ENCODE data around the gene GALNT2.

Gene GALNT2

GRCh38 chr1:230267338-230268065 is 200.5 kb downstream of the GALNT2 start:
- DNase-seq (ENCODE audit: low read depth), result no peak
- no peak for TF ChIP-seq CTCF (IDR thresholded peaks at IDR 0.05; ENCODE audit: control insufficient read depth, insufficient read depth, low read depth, low read length, missing control alignments)
- no peak overlapping the region for H3K4me3 ChIP-seq (ENCODE audit: control insufficient read depth, low read depth, low read length)

GRCh38 chr1:230268371-230269170 is 201.5 kb downstream of the GALNT2 start:
- DNase-seq (ENCODE audit: low read depth), result peak; percentile 39
- TF ChIP-seq CTCF (IDR thresholded peaks at IDR 0.05; ENCODE audit: control insufficient read depth, insufficient read depth, low read depth, low read length, missing control alignments), result peak; percentile 87
- H3K4me3 ChIP-seq (ENCODE audit: control insufficient read depth, low read depth, low read length), result no peak overlapping the region

GRCh38 chr1:230270185-230270558 is 203.1 kb downstream of the GALNT2 start:
- no peak for DNase-seq (ENCODE audit: low read depth)
- TF ChIP-seq CTCF (IDR thresholded peaks at IDR 0.05; ENCODE audit: control insufficient read depth, insufficient read depth, low read depth, low read length, missing control alignments), result no peak
- H3K4me3 ChIP-seq (ENCODE audit: control insufficient read depth, low read depth, low read length), result no peak overlapping the region

- DNase-seq (ENCODE audit: low read depth), result no peak
- no peak for TF ChIP-seq CTCF (IDR thresholded peaks at IDR 0.05; ENCODE audit: control insufficient read depth, insufficient read depth, low read depth, low read length, missing control alignments)
- H3K4me3 ChIP-seq (ENCODE audit: control insufficient read depth, low read depth, low read length), result no peak overlapping the region
Observed at GRCh38 chr1:230270559-230271281, 203.7 kb downstream of the GALNT2 start.

- no peak for DNase-seq (ENCODE audit: low read depth)
- no peak for TF ChIP-seq CTCF (IDR thresholded peaks at IDR 0.05; ENCODE audit: control insufficient read depth, insufficient read depth, low read depth, low read length, missing control alignments)
- H3K4me3 ChIP-seq (ENCODE audit: control insufficient read depth, low read depth, low read length), result no peak overlapping the region
Observed at GRCh38 chr1:230271300-230272035, 204.4 kb downstream of the GALNT2 start.

GRCh38 chr1:230272557-230272956 is 205.5 kb downstream of the GALNT2 start:
- no peak for TF ChIP-seq CTCF (IDR thresholded peaks at IDR 0.05; ENCODE audit: control insufficient read depth, insufficient read depth, low read depth, low read length, missing control alignments)
- no peak for DNase-seq (ENCODE audit: low read depth)
- no peak overlapping the region for H3K4me3 ChIP-seq (ENCODE audit: control insufficient read depth, low read depth, low read length)
